OCI-LY3 (cell line): ENCODE data around the gene IZUMO1.
"Not testable (repeated sequence)": the region's sequence is repeated elsewhere in the genome, so short reads cannot be mapped to it uniquely, and the experiment has no call there.

Source experiments
- CTCF ChIP-seq: fragments of 200-600, 300-600 bp; sonication (generic); IDR thresholded peaks from 2 replicates; pipeline ENCODE4 v1.5.1; 2014; ENCODE audit warnings: antibody characterized with exemption, low read length, low read depth
- EZH2phosphoT487 ChIP-seq: fragments of 200-600 bp; shearing (Covaris generic); IDR thresholded peaks from 2 replicates; pipeline ENCODE4 v1.6.1; 2018; ENCODE audit warnings: antibody characterized with exemption, mixed run types, low read depth

- not testable (repeated sequence) for TF ChIP-seq CTCF, EZH2phosphoT487
Measured at GRCh38 chr19:48787331-48787730, 40.6 kb upstream of the IZUMO1 start.
